ENCODE results near the gene LCN2.

LCN2 gene

GRCh38 chr9:128151309-128152132 lies 2.3 kb downstream of the LCN2 start:
- no peak for DNase-seq

- no peak for DNase-seq
Measured at GRCh38 chr9:128152133-128153059, 3.1 kb downstream of the LCN2 start.

GRCh38 chr9:128153060-128153946 lies 4.0 kb downstream of the LCN2 start:
- DNase-seq: no peak

- DNase-seq: no peak
Measured at GRCh38 chr9:128153947-128154695, 4.9 kb downstream of the LCN2 start.

- DNase-seq: no peak
Measured at GRCh38 chr9:128155736-128156500, 6.7 kb downstream of the LCN2 start.

GRCh38 chr9:128159522-128159783 lies 10.2 kb downstream of the LCN2 start:
- no peak for DNase-seq

GRCh38 chr9:128159784-128160602 lies 10.7 kb downstream of the LCN2 start, which contains the start of gene BBLN:
BBLN (plus strand) TSS chr9:128160265; CDS start chr9:128160408, 143 bp downstream.
- DNase-seq: peak; percentile 91

- DNase-seq: no peak
Measured at GRCh38 chr9:128160603-128160987, 11.3 kb downstream of the LCN2 start.

GRCh38 chr9:128161215-128161902 lies 12.1 kb downstream of the LCN2 start:
- DNase-seq: no peak

GRCh38 chr9:128162215-128163026 lies 13.2 kb downstream of the LCN2 start:
- peak; percentile 18 for DNase-seq

- no peak for DNase-seq
Measured at GRCh38 chr9:128163027-128163515, 13.8 kb downstream of the LCN2 start.

GRCh38 chr9:128163523-128164306 lies 14.5 kb downstream of the LCN2 start:
- no peak for DNase-seq

- no peak for DNase-seq
Measured at GRCh38 chr9:128164307-128164885, 15.1 kb downstream of the LCN2 start.

- DNase-seq: no peak
Measured at GRCh38 chr9:128166169-128166568, 16.9 kb downstream of the LCN2 start.

GRCh38 chr9:128167209-128167608 lies 18.0 kb downstream of the LCN2 start:
- no peak for DNase-seq

GRCh38 chr9:128168731-128169308 lies 19.6 kb downstream of the LCN2 start:
- DNase-seq: no peak

- DNase-seq: no peak
Measured at GRCh38 chr9:128169492-128169891, 20.2 kb downstream of the LCN2 start.
